MCF 10A (cell line): Measurements from ENCODE around the gene POTEH. TPM values are rescaled to one million over a fixed set of nuclear protein-coding genes. Genes with fewer than 3 reads are reported as not detected.
"Not testable (repeated sequence)": the region's sequence is repeated elsewhere in the genome, so short reads cannot be mapped to it uniquely, and the experiment has no call there.

Experiments
- Bru-seq: library from RNA; stranded (reverse); fragments of 400-500 nt; gene quantifications from one replicate; lab custom pipeline; 2021; lab: Mats Ljungman, UMichigan
- BruChase-seq, 2 experiments: library from RNA; stranded (reverse); fragments of 400-500 nt; gene quantifications; one replicate each; lab custom pipeline; 2021; lab: Mats Ljungman, UMichigan
- BruUV-seq: library from RNA; stranded (reverse); fragments of 400-500 nt; replicated peaks from 2 replicates; lab custom pipeline; 2021; lab: Mats Ljungman, UMichigan
- CTCF ChIA-PET: fragments of 300-600 bp; sonication (Branson Sonifier 250); formaldehyde crosslinking; extraction: SDS; loops from one replicate; lab custom pipeline; 2021; ENCODE audit warnings: antibody characterized with exemption, inconsistent platforms; lab: Yijun Ruan, JAX
- POLR2A ChIA-PET: fragments of 300-600, 350-650 bp; sonication (Branson Sonifier 250); formaldehyde crosslinking; extraction: SDS; loops from one replicate; lab custom pipeline; 2020; ENCODE audit warnings: antibody characterized with exemption, inconsistent platforms; lab: Yijun Ruan, JAX
- DNase-seq: peaks from one replicate; pipeline ENCODE4 v3.0.0-alpha.2; 2018; ENCODE audit not compliant: unreplicated experiment
- H3K27ac Mint-ChIP-seq: one replicate; pipeline ENCODE4 v1.8.0; 2022; ENCODE audit warnings: mild to moderate bottlenecking, low read depth, mixed read lengths; ENCODE audit not compliant: unreplicated experiment
- H3K27me3 Mint-ChIP-seq: one replicate; pipeline ENCODE4 v1.8.0; 2022; ENCODE audit warnings: mixed read lengths; ENCODE audit not compliant: insufficient read depth, unreplicated experiment
- H3K36me3 Mint-ChIP-seq: one replicate; pipeline ENCODE4 v1.8.0; 2022; ENCODE audit warnings: mild to moderate bottlenecking, moderate library complexity, mixed read lengths; ENCODE audit not compliant: insufficient read depth, unreplicated experiment
- H3K4me1 Mint-ChIP-seq: one replicate; pipeline ENCODE4 v1.8.0; 2022; ENCODE audit warnings: mixed read lengths; ENCODE audit not compliant: insufficient read depth, unreplicated experiment
- H3K4me3 Mint-ChIP-seq: one replicate; pipeline ENCODE4 v1.8.0; 2022; ENCODE audit warnings: mild to moderate bottlenecking, moderate library complexity, mixed read lengths; ENCODE audit not compliant: unreplicated experiment
- H3K9me3 Mint-ChIP-seq: one replicate; pipeline ENCODE4 v1.8.0; 2022; ENCODE audit warnings: mixed read lengths; ENCODE audit not compliant: unreplicated experiment
- intact Hi-C: fragments of 100-400 bp; cut with micrococcal nuclease; formaldehyde crosslinking; loops from 2 replicates; pipeline ENCODE4 v1.14.1; 2022
- long read RNA-seq: library from polyadenylated mRNA; stranded (forward); transcript quantifications from one replicate; pipeline ENCODE4 v2.0.0, GENCODE V29; 2022
- total RNA-seq: library from RNA; stranded (reverse); gene quantifications from 2 replicates; pipeline ENCODE4 v1.2.3, GENCODE V29; 2022

The POTEH gene
- not detected in 2 replicates for total RNA-seq
- Bru-seq, nascent RNA = not detected
- not detected for BruChase-seq, experiment 1, labeled RNA remaining after a 6-hour chase
- BruChase-seq, experiment 2, labeled RNA remaining after a 2-hour chase = not detected
- long read RNA-seq = 0 reads

GRCh38 chr22:15689749-15690125 lies at the start of gene POTEH:
Gene POTEH (plus strand): TSS chr22:15690026. CDS start chr22:15690078, 52 bp downstream.
- H3K9me3 Mint-ChIP-seq, CTCF ChIA-PET, H3K27me3 Mint-ChIP-seq, POLR2A ChIA-PET, H3K27ac Mint-ChIP-seq, H3K4me1 Mint-ChIP-seq, BruUV-seq, H3K4me3 Mint-ChIP-seq, DNase-seq, H3K36me3 Mint-ChIP-seq, intact Hi-C loops: not testable (repeated sequence)

- H3K27ac Mint-ChIP-seq, BruUV-seq, H3K9me3 Mint-ChIP-seq, intact Hi-C loops, H3K4me3 Mint-ChIP-seq, DNase-seq, H3K36me3 Mint-ChIP-seq, H3K4me1 Mint-ChIP-seq, POLR2A ChIA-PET, CTCF ChIA-PET, H3K27me3 Mint-ChIP-seq: not testable (repeated sequence)
Observed at GRCh38 chr22:15642288-15642861, 47.5 kb upstream of the POTEH start.

GRCh38 chr22:15651954-15652353 lies 37.9 kb upstream of the POTEH start:
- POLR2A ChIA-PET, H3K4me1 Mint-ChIP-seq: not testable (repeated sequence)

GRCh38 chr22:15652738-15653137 lies 37.1 kb upstream of the POTEH start:
- POLR2A ChIA-PET, H3K4me1 Mint-ChIP-seq, BruUV-seq, intact Hi-C loops, H3K27ac Mint-ChIP-seq, H3K9me3 Mint-ChIP-seq, H3K27me3 Mint-ChIP-seq, DNase-seq, H3K36me3 Mint-ChIP-seq, H3K4me3 Mint-ChIP-seq, CTCF ChIA-PET: not testable (repeated sequence)

More at GRCh38 chr22:15651954-15652353, 37.9 kb upstream of the POTEH start:
- H3K27me3 Mint-ChIP-seq, BruUV-seq, H3K4me3 Mint-ChIP-seq, intact Hi-C loops, H3K36me3 Mint-ChIP-seq, H3K9me3 Mint-ChIP-seq, H3K27ac Mint-ChIP-seq, CTCF ChIA-PET, DNase-seq: not testable (repeated sequence)

GRCh38 chr22:15653241-15653640 lies 36.6 kb upstream of the POTEH start:
- intact Hi-C loops, BruUV-seq, H3K4me3 Mint-ChIP-seq, H3K4me1 Mint-ChIP-seq, POLR2A ChIA-PET, H3K9me3 Mint-ChIP-seq, H3K36me3 Mint-ChIP-seq, H3K27ac Mint-ChIP-seq, H3K27me3 Mint-ChIP-seq, CTCF ChIA-PET, DNase-seq: not testable (repeated sequence)

- H3K36me3 Mint-ChIP-seq, intact Hi-C loops, H3K27me3 Mint-ChIP-seq, CTCF ChIA-PET, POLR2A ChIA-PET, DNase-seq, H3K9me3 Mint-ChIP-seq, H3K27ac Mint-ChIP-seq, H3K4me3 Mint-ChIP-seq, BruUV-seq, H3K4me1 Mint-ChIP-seq: not testable (repeated sequence)
Observed at GRCh38 chr22:15661102-15661501, 28.7 kb upstream of the POTEH start.

GRCh38 chr22:15664682-15665081 lies 25.1 kb upstream of the POTEH start:
- CTCF ChIA-PET, H3K4me1 Mint-ChIP-seq, H3K4me3 Mint-ChIP-seq, H3K36me3 Mint-ChIP-seq, BruUV-seq, intact Hi-C loops, H3K27ac Mint-ChIP-seq, H3K27me3 Mint-ChIP-seq, DNase-seq, H3K9me3 Mint-ChIP-seq, POLR2A ChIA-PET: not testable (repeated sequence)

GRCh38 chr22:15665478-15665877 lies 24.3 kb upstream of the POTEH start:
- DNase-seq, POLR2A ChIA-PET, H3K4me1 Mint-ChIP-seq, H3K27ac Mint-ChIP-seq, H3K27me3 Mint-ChIP-seq, H3K9me3 Mint-ChIP-seq, CTCF ChIA-PET, intact Hi-C loops, BruUV-seq, H3K4me3 Mint-ChIP-seq, H3K36me3 Mint-ChIP-seq: not testable (repeated sequence)

GRCh38 chr22:15669430-15669829 lies 20.4 kb upstream of the POTEH start:
- BruUV-seq, CTCF ChIA-PET, H3K9me3 Mint-ChIP-seq, DNase-seq, H3K27me3 Mint-ChIP-seq, H3K4me1 Mint-ChIP-seq, H3K36me3 Mint-ChIP-seq, intact Hi-C loops, H3K27ac Mint-ChIP-seq, H3K4me3 Mint-ChIP-seq, POLR2A ChIA-PET: not testable (repeated sequence)
